GM12873 (cell line): ENCODE results near the gene EML3.

Source experiments
- TF ChIP-seq, protein P1 (sequence below): IDR thresholded peaks from 2 replicates; pipeline ENCODE4 v1.5.1; 2012; ENCODE audit warnings: low read depth, mild to moderate bottlenecking, moderate library complexity, low read length, control low read depth; ENCODE audit not compliant: insufficient read depth; ENCODE audit errors: missing control alignments

EML3 gene

DNA sequence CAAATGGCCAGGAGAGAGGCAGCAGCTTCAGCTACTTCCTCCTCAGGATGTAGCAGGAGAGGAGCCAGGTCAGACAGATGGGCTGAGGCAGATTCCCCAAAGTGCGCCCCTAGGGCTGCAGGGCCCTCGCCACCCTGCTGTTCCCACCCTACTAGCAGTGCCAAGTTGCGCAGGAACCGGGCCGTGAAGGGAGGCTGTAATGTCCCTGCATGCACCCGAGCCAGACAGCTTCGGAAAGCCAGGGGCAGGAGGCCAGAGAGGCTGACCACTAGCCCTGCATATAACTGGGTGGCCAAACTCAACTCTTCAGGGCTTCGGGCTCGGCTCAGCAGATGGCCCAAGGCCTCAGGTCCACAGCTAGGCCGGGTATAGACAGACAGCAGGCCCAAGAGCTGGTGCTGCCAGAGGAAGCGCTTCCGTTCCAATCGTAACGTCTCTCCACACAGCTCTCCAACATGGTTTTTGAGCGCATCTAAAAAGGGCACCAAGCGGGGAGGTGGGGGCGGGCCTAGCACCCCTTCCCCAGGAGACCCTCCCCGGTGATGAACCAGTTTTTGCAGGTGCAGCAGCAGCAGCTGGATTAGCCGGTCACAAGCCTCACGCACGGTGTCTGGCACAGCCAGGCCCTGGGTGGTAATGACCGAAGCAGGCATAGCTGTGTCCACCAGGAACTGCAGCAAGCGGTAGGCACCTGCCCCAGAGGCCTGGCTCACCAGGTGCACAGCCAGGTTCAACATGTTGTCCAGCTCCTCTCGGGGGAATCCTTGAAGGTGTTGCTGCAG, 35.8 kb upstream of the EML3 start:
- TF ChIP-seq, protein P1, sequence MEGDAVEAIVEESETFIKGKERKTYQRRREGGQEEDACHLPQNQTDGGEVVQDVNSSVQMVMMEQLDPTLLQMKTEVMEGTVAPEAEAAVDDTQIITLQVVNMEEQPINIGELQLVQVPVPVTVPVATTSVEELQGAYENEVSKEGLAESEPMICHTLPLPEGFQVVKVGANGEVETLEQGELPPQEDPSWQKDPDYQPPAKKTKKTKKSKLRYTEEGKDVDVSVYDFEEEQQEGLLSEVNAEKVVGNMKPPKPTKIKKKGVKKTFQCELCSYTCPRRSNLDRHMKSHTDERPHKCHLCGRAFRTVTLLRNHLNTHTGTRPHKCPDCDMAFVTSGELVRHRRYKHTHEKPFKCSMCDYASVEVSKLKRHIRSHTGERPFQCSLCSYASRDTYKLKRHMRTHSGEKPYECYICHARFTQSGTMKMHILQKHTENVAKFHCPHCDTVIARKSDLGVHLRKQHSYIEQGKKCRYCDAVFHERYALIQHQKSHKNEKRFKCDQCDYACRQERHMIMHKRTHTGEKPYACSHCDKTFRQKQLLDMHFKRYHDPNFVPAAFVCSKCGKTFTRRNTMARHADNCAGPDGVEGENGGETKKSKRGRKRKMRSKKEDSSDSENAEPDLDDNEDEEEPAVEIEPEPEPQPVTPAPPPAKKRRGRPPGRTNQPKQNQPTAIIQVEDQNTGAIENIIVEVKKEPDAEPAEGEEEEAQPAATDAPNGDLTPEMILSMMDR, result no peak

DNA sequence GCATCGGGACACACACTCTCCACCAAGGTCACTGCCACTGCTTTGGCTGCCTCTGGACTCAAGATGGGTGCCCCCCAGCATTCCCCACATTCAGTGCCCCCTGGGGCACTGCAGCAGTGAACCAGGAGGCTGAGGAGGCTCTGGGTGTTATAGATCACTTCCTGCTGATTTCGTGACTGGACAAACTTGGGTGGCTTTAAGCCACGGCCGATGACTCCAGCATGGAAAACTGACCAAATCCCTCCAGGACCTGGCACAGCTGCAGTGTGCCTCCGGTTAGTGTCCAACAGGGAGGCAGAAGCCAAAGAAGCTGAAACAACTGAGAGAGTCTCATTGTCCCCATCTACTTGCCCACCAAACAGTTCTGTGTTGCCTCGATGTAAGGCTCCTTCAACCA, 35.0 kb upstream of the EML3 start:
- TF ChIP-seq, protein P1, result no peak

DNA sequence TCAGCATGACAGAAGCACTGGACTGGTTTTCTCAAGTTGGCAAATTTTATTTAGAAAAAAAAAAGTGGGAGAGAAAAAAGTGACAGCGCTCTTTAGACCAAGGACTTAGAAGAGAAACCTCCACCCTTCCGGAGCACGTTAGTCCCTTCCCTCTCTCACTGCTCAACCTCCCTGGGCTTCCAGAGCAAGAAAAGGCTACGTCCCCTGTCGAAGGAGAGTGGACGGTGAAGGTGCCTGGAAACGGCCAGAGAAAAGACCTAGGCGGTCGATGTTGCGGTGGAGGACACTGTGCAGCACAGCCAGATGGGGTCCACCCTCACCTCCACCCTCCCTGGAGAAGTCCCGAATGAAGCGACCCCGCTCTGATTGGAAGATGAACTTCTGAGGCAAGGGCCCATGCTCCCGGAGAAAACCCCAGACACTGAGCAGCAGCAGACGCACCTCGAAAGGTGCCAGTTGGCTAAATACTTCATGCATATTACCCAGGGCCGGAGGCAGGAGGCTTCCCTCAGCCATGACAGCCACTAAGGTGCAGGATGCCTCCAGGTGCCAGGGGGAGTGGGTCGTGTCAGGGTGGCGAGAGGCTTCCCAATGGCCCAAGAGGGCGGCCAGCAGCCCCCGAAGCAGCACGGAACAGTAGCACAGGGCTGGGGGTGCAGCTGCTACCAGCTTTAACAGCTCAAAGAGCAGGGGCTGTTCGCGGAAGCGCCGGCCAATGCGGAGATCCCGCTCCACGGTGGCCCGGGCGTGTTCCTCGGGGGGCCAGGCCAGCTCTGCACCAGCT, 34.4 kb upstream of the EML3 start:
- TF ChIP-seq, protein P1, result no peak

DNA sequence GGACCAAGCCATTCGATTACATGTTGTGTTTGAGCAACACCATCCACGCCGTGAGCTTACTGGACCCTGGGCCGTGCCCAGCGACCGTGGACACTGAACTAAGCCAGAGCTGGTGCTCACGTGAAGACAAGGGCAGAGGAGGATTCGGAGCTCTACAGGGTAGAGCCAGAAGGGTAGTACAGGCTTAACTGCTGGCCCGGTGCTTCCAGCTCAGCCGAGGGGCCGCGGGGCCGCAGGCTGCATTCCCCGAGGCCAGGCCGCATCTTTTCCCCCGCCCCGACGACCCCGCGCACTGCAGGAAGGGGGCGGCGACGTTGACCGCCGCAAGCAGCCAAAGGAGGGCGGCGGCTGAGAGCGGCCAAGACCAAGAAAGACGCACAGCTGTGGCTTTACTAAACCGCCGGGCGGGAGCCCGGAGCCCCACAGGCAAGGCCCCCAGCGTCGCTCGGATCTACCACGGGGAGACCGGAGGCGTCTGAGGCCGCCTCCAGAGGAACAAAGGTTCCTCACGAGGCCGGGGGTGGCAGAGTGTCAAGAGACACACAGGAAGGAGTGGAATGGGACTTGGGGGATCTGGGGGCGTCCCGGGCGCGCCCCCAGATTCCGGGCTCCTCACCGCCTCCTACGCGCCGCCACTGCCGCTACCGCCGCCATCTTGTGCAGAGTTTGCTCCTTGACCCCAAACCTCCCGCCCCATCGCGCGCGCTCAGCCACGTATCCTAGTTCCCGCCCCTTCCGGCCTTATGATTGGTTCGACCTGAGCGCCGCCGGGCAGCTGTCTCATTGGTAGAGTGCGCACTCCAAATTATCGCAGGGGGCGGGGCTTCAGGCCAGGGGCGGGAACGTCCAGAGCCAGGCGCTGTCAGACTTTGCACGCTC, 33.6 kb upstream of the EML3 start, which contains the start of gene GANAB:
TSS of gene GANAB (minus strand) at position 668 of the 879 bp plus-strand sequence. CDS start at position 654, 14 bp downstream.
- TF ChIP-seq, protein P1, result no peak

DNA sequence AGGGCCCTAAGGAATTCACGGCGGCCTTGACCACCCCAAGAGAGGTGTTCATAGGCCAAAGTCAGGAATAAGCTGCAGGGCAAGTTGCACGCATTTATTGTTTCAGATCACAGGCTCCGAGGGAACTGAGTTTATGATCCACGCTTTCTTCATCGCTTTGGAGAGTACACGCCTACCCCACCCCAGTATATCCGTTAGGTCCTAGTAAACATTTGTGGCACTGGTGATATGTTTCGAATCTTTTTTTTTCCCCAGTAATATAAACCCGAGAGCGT, 33.0 kb upstream of the EML3 start:
- TF ChIP-seq, protein P1, result no peak

DNA sequence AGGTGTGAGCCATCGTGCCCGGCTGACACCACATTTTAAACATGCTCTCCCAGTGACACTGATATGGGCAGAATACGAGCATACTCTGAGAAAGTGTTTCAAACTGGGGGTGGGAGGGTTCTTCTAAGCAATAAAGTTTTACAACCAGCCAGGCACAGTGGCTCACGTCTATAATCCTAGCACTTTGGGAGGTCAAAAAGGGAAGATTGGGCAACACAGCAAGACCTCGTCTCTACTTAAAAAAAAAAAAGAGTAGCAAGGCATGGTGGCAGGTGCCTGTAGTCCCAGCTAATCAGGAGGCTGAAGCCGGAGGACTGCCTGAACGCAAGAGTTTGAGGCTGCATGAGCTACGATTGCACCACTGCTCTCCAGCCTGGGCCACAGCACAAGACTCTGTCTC, 31.6 kb upstream of the EML3 start:
- TF ChIP-seq, protein P1, result no peak

DNA sequence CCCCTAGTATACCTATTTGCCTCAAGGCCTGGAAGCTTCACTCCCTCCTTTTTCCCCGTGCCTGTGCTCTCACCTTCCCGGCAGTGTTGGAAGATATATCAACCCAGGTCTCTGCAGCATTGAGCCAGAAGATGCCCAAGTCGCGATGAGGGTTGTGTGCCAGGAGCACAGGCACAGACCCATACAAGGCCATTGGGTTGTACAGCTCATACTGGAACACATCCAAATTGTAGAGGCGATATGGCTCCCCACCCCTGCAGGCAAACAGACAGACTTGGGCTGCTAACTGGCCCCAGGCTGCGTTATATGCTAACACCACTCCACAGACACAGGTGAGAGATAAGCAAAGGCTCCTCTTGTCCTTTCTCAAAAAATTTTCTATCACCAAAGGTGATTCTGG, 19.9 kb upstream of the EML3 start:
- TF ChIP-seq, protein P1, result no peak
